Activated CD4-positive, alpha-beta T cell treated with anti-CD3 and anti-CD28 coated beads, Interleukin-2, amount 50 U/mL, for 16 hours (primary cell): ENCODE results near the gene DNAH8.
"Not testable (repeated sequence)": the region's sequence is repeated elsewhere in the genome, so short reads cannot be mapped to it uniquely, and the experiment has no call there.

Experiments
- DNase-seq: peaks from one replicate; pipeline ENCODE4 v3.0.0-alpha.2; 2020

Gene DNAH8

GRCh38 chr6:38699702-38700101, 15.4 kb upstream of the DNAH8 start:
- not testable (repeated sequence) for DNase-seq

GRCh38 chr6:38701551-38701950, 13.6 kb upstream of the DNAH8 start:
- DNase-seq, result no peak

- peak; percentile 99 for DNase-seq
These were observed 12.3 kb upstream of the DNAH8 start, which contains the start of gene GLO1 for GRCh38 chr6:38702558-38703397. TSS of gene GLO1 (minus strand) at chr6:38703145. CDS start at chr6:38703054, 91 bp downstream.

GRCh38 chr6:38703949-38704590, 11.0 kb upstream of the DNAH8 start:
- no peak for DNase-seq

GRCh38 chr6:38705924-38706323, 9.2 kb upstream of the DNAH8 start:
- no peak for DNase-seq

- DNase-seq, result no peak
These were observed 6.6 kb upstream of the DNAH8 start for GRCh38 chr6:38708496-38708895.

- DNase-seq, result peak; percentile 86
These were observed 1.3 kb upstream of the DNAH8 start for GRCh38 chr6:38713812-38714211.

- peak; percentile 40 for DNase-seq
These were observed 684 bp upstream of the DNAH8 start for GRCh38 chr6:38714239-38715015.

GRCh38 chr6:38716825-38717224, 1.7 kb downstream of the DNAH8 start:
- no peak for DNase-seq

- DNase-seq, result no peak
These were observed 4.2 kb downstream of the DNAH8 start for GRCh38 chr6:38719358-38719757.

- DNase-seq, result peak; percentile 15
These were observed 5.2 kb downstream of the DNAH8 start for GRCh38 chr6:38720295-38720694.

GRCh38 chr6:38722038-38722437, 6.9 kb downstream of the DNAH8 start:
- DNase-seq, result no peak

GRCh38 chr6:38722727-38723334, 7.7 kb downstream of the DNAH8 start:
- DNase-seq, result no peak

GRCh38 chr6:38723783-38724182, 8.7 kb downstream of the DNAH8 start:
- DNase-seq, result no peak

GRCh38 chr6:38724343-38724742, 9.2 kb downstream of the DNAH8 start:
- no peak for DNase-seq

GRCh38 chr6:38725414-38726183, 10.5 kb downstream of the DNAH8 start:
- DNase-seq, result peak; percentile 39

- DNase-seq, result no peak
These were observed 13.1 kb downstream of the DNAH8 start for GRCh38 chr6:38728203-38728602.

GRCh38 chr6:38730140-38730862, 15.2 kb downstream of the DNAH8 start:
- DNase-seq, result no peak

GRCh38 chr6:38736951-38737350, 21.8 kb downstream of the DNAH8 start:
- DNase-seq, result no peak

GRCh38 chr6:38738261-38738660, 23.1 kb downstream of the DNAH8 start:
- no peak for DNase-seq

- no peak for DNase-seq
These were observed 24.4 kb downstream of the DNAH8 start for GRCh38 chr6:38739532-38739931.

- peak; percentile 28 for DNase-seq
These were observed 34.4 kb downstream of the DNAH8 start for GRCh38 chr6:38749473-38749872.
